ENCODE results near the gene MARF1.

- TF ChIP-seq POLR2A (IDR thresholded peaks at IDR 0.05) = no peak
- TF ChIP-seq, protein P1, sequence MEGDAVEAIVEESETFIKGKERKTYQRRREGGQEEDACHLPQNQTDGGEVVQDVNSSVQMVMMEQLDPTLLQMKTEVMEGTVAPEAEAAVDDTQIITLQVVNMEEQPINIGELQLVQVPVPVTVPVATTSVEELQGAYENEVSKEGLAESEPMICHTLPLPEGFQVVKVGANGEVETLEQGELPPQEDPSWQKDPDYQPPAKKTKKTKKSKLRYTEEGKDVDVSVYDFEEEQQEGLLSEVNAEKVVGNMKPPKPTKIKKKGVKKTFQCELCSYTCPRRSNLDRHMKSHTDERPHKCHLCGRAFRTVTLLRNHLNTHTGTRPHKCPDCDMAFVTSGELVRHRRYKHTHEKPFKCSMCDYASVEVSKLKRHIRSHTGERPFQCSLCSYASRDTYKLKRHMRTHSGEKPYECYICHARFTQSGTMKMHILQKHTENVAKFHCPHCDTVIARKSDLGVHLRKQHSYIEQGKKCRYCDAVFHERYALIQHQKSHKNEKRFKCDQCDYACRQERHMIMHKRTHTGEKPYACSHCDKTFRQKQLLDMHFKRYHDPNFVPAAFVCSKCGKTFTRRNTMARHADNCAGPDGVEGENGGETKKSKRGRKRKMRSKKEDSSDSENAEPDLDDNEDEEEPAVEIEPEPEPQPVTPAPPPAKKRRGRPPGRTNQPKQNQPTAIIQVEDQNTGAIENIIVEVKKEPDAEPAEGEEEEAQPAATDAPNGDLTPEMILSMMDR (IDR thresholded peaks at IDR 0.05) = no peak
Measured at GRCh38 chr16:15553313-15554088, 89.5 kb downstream of the MARF1 start.

All from uterus (tissue), 2 donors.